BLaER1 treated with 17β-estradiol and CSF1 and Interleukin-3, amounts not matched to agents 10 nM and 100 nM (cell line): ENCODE data around the gene SPATA12.

ENCODE experiments used
- H3K27ac ChIP-seq, 11 experiments: shearing (Covaris generic); formaldehyde crosslinking; 2 replicates each; pipeline ENCODE4 v1.8.1; 2022
- H3K27me3 ChIP-seq, 11 experiments: shearing (Covaris generic); formaldehyde crosslinking; 2 replicates each; pipeline ENCODE4 v1.8.1; 2022
- H3K36me3 ChIP-seq, 11 experiments: shearing (Covaris generic); formaldehyde crosslinking; 2 replicates each; pipeline ENCODE4 v1.8.1; 2022
- H3K4me1 ChIP-seq, 10 experiments: shearing (Covaris generic); formaldehyde crosslinking; 2 replicates each; pipeline ENCODE4 v1.8.1; 2022
- H3K4me2 ChIP-seq, 11 experiments: shearing (Covaris generic); formaldehyde crosslinking; 2 replicates each; pipeline ENCODE4 v1.8.1; 2022
- H3K4me3 ChIP-seq, 10 experiments: shearing (Covaris generic); formaldehyde crosslinking; 2 replicates each; pipeline ENCODE4 v1.8.1; 2022
- H3K9ac ChIP-seq, 11 experiments: shearing (Covaris generic); formaldehyde crosslinking; 2 replicates each; pipeline ENCODE4 v1.8.1; 2022
- H3K9me3 ChIP-seq, 11 experiments: shearing (Covaris generic); formaldehyde crosslinking; replicated peaks in 1 of 11; 2 replicates each; pipeline ENCODE4 v1.8.1; 2022
- H4K20me1 ChIP-seq, 11 experiments: shearing (Covaris generic); formaldehyde crosslinking; 2 replicates each; pipeline ENCODE4 v1.8.1; 2022
- Cebpa-rat ChIP-seq, 11 experiments: shearing (Covaris generic); IDR thresholded peaks; 2 replicates each; pipeline ENCODE4 v1.8.1; 2022

The SPATA12 gene

GRCh38 chr3:57046101-57046765 lies 14.2 kb upstream of the SPATA12 start:
- H4K20me1 ChIP-seq, result no peaks in the 10 kb centered on the region
- H3K9me3 ChIP-seq, result no peaks in the 10 kb centered on the region
- H3K27me3 ChIP-seq, result no peaks in the 10 kb centered on the region
- H3K27ac ChIP-seq, result peak overlapping the region in 6 of 11 experiments; percentile 79 to 96 (median 90); a peak in 11 of 22 replicates
- H3K4me1 ChIP-seq, result peaks cover 18 to 52% (median 41%) of the 10 kb centered on the region in 10 experiments
- no peaks in the 10 kb centered on the region for H3K36me3 ChIP-seq
- TF ChIP-seq Cebpa-rat (IDR thresholded peaks at IDR 0.05), result no peak
- peak overlapping the region in 5 of 11 experiments; percentile 47 to 75 (median 73); a peak in 8 of 22 replicates for H3K4me2 ChIP-seq
- H3K4me3 ChIP-seq, result no peak overlapping the region
- no peak overlapping the region for H3K9ac ChIP-seq

GRCh38 chr3:57048052-57048671 lies 12.3 kb upstream of the SPATA12 start:
- Histone ChIP-seq H3K36me3 (no peaks in the 10 kb centered on the region), H4K20me1 (no peaks in the 10 kb centered on the region), H3K27ac (peak overlapping the region in 9 of 11 experiments; percentile 2 to 96 (median 82); a peak in 17 of 22 replicates), H3K4me2 (peak overlapping the region; percentile 46 to 79 (median 71)), H3K27me3 (no peaks in the 10 kb centered on the region), H3K9me3 (no peaks in the 10 kb centered on the region), H3K4me1 (peaks cover 18 to 52% (median 41%) of the 10 kb centered on the region in 10 experiments), H3K4me3 (no peak overlapping the region), H3K9ac (peak overlapping the region in 7 of 11 experiments; percentile 58 to 81 (median 74); a peak in 16 of 22 replicates)
- TF ChIP-seq Cebpa-rat (IDR thresholded peaks at IDR 0.05), result peak in 8 of 11 experiments; percentile 27 to 80 (median 66); a peak in 11 of 22 replicates

GRCh38 chr3:57048728-57049127 lies 11.7 kb upstream of the SPATA12 start:
- no peaks in the 10 kb centered on the region for H3K27me3 ChIP-seq
- peak overlapping the region in 7 of 11 experiments; percentile 58 to 81 (median 74); a peak in 15 of 22 replicates for H3K9ac ChIP-seq
- no peak overlapping the region for H3K4me3 ChIP-seq
- H4K20me1 ChIP-seq, result no peaks in the 10 kb centered on the region
- TF ChIP-seq Cebpa-rat (IDR thresholded peaks at IDR 0.05), result no peak
- H3K4me2 ChIP-seq, result peak overlapping the region; percentile 46 to 79 (median 71)
- peaks cover 18 to 49% (median 41%) of the 10 kb centered on the region in 10 experiments for H3K4me1 ChIP-seq
- H3K36me3 ChIP-seq, result no peaks in the 10 kb centered on the region
- H3K9me3 ChIP-seq, result no peaks in the 10 kb centered on the region
- peak overlapping the region in 9 of 11 experiments; percentile 2 to 96 (median 82); a peak in 16 of 22 replicates for H3K27ac ChIP-seq

GRCh38 chr3:57052662-57053061 lies 7.8 kb upstream of the SPATA12 start:
- Histone ChIP-seq H3K4me3 (no peak overlapping the region), H3K9me3 (no peaks in the 10 kb centered on the region), H3K36me3 (no peaks in the 10 kb centered on the region), H3K4me2 (no peak overlapping the region), H3K4me1 (peaks cover 11 to 31% (median 27%) of the 10 kb centered on the region in 10 experiments), H3K27ac (no peak overlapping the region), H3K27me3 (no peaks in the 10 kb centered on the region), H4K20me1 (no peaks in the 10 kb centered on the region), H3K9ac (no peak overlapping the region)
- TF ChIP-seq Cebpa-rat (IDR thresholded peaks at IDR 0.05), result no peak

- no peaks in the 10 kb centered on the region for H4K20me1 ChIP-seq
- H3K4me2 ChIP-seq, result no peak overlapping the region
- no peaks in the 10 kb centered on the region for H3K9me3 ChIP-seq
- peaks cover 6 to 27% (median 23%) of the 10 kb centered on the region in 10 experiments for H3K4me1 ChIP-seq
- H3K36me3 ChIP-seq, result no peaks in the 10 kb centered on the region
- H3K27me3 ChIP-seq, result no peaks in the 10 kb centered on the region
- H3K9ac ChIP-seq, result no peak overlapping the region
- TF ChIP-seq Cebpa-rat (IDR thresholded peaks at IDR 0.05), result no peak
- no peak overlapping the region for H3K27ac ChIP-seq
- no peak overlapping the region for H3K4me3 ChIP-seq
These were observed 7.3 kb upstream of the SPATA12 start for GRCh38 chr3:57053122-57053521.

- peaks cover 7 to 33% (median 22%) of the 10 kb centered on the region in 10 experiments for H3K4me1 ChIP-seq
- no peak overlapping the region for H3K4me2 ChIP-seq
- H4K20me1 ChIP-seq, result no peaks in the 10 kb centered on the region
- TF ChIP-seq Cebpa-rat (IDR thresholded peaks at IDR 0.05), result no peak
- H3K9me3 ChIP-seq, result no peaks in the 10 kb centered on the region
- H3K27ac ChIP-seq, result no peak overlapping the region
- no peak overlapping the region for H3K9ac ChIP-seq
- H3K4me3 ChIP-seq, result no peak overlapping the region
- H3K36me3 ChIP-seq, result no peaks in the 10 kb centered on the region
- no peaks in the 10 kb centered on the region for H3K27me3 ChIP-seq
These were observed 3.1 kb upstream of the SPATA12 start for GRCh38 chr3:57057351-57057750.

- peak overlapping the region in 3 of 11 experiments; percentile 66 to 73 (median 68); a peak in 5 of 22 replicates for H3K27ac ChIP-seq
- peak overlapping the region in 5 of 11 experiments; percentile 41 to 68 (median 51); a peak in 8 of 22 replicates for H3K4me2 ChIP-seq
- peak overlapping the region in 1 of 11 experiments; percentile 55; a peak in 1 of 22 replicates for H3K9ac ChIP-seq
- H3K4me3 ChIP-seq, result no peak overlapping the region
- peaks cover 25 to 53% (median 43%) of the 10 kb centered on the region in 10 experiments for H3K4me1 ChIP-seq
- no peak for TF ChIP-seq Cebpa-rat (IDR thresholded peaks at IDR 0.05)
- no peaks in the 10 kb centered on the region for H4K20me1 ChIP-seq
- no peaks in the 10 kb centered on the region for H3K27me3 ChIP-seq
- no peaks in the 10 kb centered on the region for H3K9me3 ChIP-seq
- H3K36me3 ChIP-seq, result no peaks in the 10 kb centered on the region
These were observed 1.1 kb upstream of the SPATA12 start for GRCh38 chr3:57059411-57059810.

GRCh38 chr3:57061556-57061955 lies 1.1 kb downstream of the SPATA12 start:
- no peak overlapping the region for H3K4me3 ChIP-seq
- no peaks in the 10 kb centered on the region for H3K9me3 ChIP-seq
- H3K4me1 ChIP-seq, result peaks cover 34 to 65% (median 56%) of the 10 kb centered on the region in 10 experiments
- H3K27me3 ChIP-seq, result no peaks in the 10 kb centered on the region
- H3K9ac ChIP-seq, result no peak overlapping the region
- no peaks in the 10 kb centered on the region for H4K20me1 ChIP-seq
- no peaks in the 10 kb centered on the region for H3K36me3 ChIP-seq
- peak overlapping the region in 4 of 11 experiments; percentile 19 to 44 (median 26); a peak in 3 of 22 replicates for H3K27ac ChIP-seq
- no peak overlapping the region; a peak in 1 of 22 replicates for H3K4me2 ChIP-seq
- TF ChIP-seq Cebpa-rat (IDR thresholded peaks at IDR 0.05), result no peak

GRCh38 chr3:57062101-57062631 lies 1.7 kb downstream of the SPATA12 start:
- H3K27me3 ChIP-seq, result no peaks in the 10 kb centered on the region
- H3K27ac ChIP-seq, result peak overlapping the region in 7 of 11 experiments; percentile 9 to 53 (median 27); a peak in 9 of 22 replicates
- no peaks in the 10 kb centered on the region for H4K20me1 ChIP-seq
- peaks cover 40 to 71% (median 59%) of the 10 kb centered on the region in 10 experiments for H3K4me1 ChIP-seq
- no peaks in the 10 kb centered on the region for H3K36me3 ChIP-seq
- peak overlapping the region in 10 of 11 experiments; percentile 1 to 82 (median 69); a peak in 12 of 22 replicates for H3K4me2 ChIP-seq
- 0 out of 22 replicates have a peak overlapping the region, but pooled peaks of 1 of the 11 experiments have one; percentile 26 for H3K9ac ChIP-seq
- H3K4me3 ChIP-seq, result no peak overlapping the region
- TF ChIP-seq Cebpa-rat (IDR thresholded peaks at IDR 0.05), result no peak
- no peaks in the 10 kb centered on the region for H3K9me3 ChIP-seq
